ENCODE measurements around the gene WNT3A.

The WNT3A gene

GRCh38 chr1:228006786-228007048, at the start of gene WNT3A:
Gene WNT3A (plus strand): TSS chr1:228006998. CDS start chr1:228007129, 131 bp downstream.
- no peaks in the 10 kb centered on the region for H3K36me3 ChIP-seq (ENCODE audit: control insufficient read depth in 2 of 2, insufficient read depth in 1 of 2, low read length in 2 of 2)
- H3K4me1 ChIP-seq (ENCODE audit: control insufficient read depth, insufficient read depth, low read length) = peaks cover 4% of the 10 kb centered on the region
- ChIA-PET CTCF (interaction anchor here (0.5 to 1.0 kb wide), 3 partner anchors 9 to 244 kb away, joined by 3 to 6 read pairs (median 3); no protein-coding TSS in a partner anchor), POLR2A (no interaction called here)
- H3K27ac ChIP-seq (ENCODE audit: extremely low read depth, low read depth, low read length) = peak within 1 kb of the TSS; percentile 31; the same call in 1 of the 2 replicates
- TF ChIP-seq ZNF449 (tag by site-specific recombination; IDR thresholded peaks at IDR 0.05) = no peak
- TF ChIP-seq ZNF626 (tag by site-specific recombination; IDR thresholded peaks at IDR 0.05) = no peak
- TF ChIP-seq ZBTB17 (tag by site-specific recombination; IDR thresholded peaks at IDR 0.05) = no peak
- TF ChIP-seq ZNF529 (tag by site-specific recombination; IDR thresholded peaks at IDR 0.05; ENCODE audit: insufficient replicate concordance) = no peak
- TF ChIP-seq ZNF274 (IDR thresholded peaks at IDR 0.05; ENCODE audit: low read length) = no peak
- no peak for TF ChIP-seq ZNF274 (tag by site-specific recombination; IDR thresholded peaks at IDR 0.05; ENCODE audit: borderline replicate concordance)
- TF ChIP-seq ZNF362 (tag by site-specific recombination; IDR thresholded peaks at IDR 0.05) = no peak
- TF ChIP-seq TRIM28 (IDR thresholded peaks at IDR 0.05; ENCODE audit: borderline replicate concordance, low read length) = no peak
- TF ChIP-seq, protein P1, sequence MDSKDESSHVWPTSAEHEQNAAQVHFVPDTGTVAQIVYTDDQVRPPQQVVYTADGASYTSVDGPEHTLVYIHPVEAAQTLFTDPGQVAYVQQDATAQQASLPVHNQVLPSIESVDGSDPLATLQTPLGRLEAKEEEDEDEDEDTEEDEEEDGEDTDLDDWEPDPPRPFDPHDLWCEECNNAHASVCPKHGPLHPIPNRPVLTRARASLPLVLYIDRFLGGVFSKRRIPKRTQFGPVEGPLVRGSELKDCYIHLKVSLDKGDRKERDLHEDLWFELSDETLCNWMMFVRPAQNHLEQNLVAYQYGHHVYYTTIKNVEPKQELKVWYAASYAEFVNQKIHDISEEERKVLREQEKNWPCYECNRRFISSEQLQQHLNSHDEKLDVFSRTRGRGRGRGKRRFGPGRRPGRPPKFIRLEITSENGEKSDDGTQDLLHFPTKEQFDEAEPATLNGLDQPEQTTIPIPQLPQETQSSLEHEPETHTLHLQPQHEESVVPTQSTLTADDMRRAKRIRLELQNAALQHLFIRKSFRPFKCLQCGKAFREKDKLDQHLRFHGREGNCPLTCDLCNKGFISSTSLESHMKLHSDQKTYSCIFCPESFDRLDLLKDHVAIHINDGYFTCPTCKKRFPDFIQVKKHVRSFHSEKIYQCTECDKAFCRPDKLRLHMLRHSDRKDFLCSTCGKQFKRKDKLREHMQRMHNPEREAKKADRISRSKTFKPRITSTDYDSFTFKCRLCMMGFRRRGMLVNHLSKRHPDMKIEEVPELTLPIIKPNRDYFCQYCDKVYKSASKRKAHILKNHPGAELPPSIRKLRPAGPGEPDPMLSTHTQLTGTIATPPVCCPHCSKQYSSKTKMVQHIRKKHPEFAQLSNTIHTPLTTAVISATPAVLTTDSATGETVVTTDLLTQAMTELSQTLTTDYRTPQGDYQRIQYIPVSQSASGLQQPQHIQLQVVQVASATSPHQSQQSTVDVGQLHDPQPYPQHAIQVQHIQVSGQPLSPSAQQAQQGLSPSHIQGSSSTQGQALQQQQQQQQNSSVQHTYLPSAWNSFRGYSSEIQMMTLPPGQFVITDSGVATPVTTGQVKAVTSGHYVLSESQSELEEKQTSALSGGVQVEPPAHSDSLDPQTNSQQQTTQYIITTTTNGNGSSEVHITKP (tag by site-specific recombination; IDR thresholded peaks at IDR 0.05) = no peak
- no peak for TF ChIP-seq PATZ1 (tag by site-specific recombination; IDR thresholded peaks at IDR 0.05)
- no peak for TF ChIP-seq ZBTB26 (tag by site-specific recombination; optimal IDR thresholded peaks at IDR 0.05)
- no peak for TF ChIP-seq HOXC10 (CRISPR knock-in tag; IDR thresholded peaks at IDR 0.05)
- no peak for TF ChIP-seq ZNF23 (tag by site-specific recombination; IDR thresholded peaks at IDR 0.05; ENCODE audit: borderline replicate concordance)
- no peaks in the 10 kb centered on the region for H3K9me3 ChIP-seq (ENCODE audit: control insufficient read depth, insufficient read depth, low read depth, low read length)
- H3K4me3 ChIP-seq (ENCODE audit: low read depth, low read length) = peak within 1 kb of the TSS; percentile 40

DNA sequence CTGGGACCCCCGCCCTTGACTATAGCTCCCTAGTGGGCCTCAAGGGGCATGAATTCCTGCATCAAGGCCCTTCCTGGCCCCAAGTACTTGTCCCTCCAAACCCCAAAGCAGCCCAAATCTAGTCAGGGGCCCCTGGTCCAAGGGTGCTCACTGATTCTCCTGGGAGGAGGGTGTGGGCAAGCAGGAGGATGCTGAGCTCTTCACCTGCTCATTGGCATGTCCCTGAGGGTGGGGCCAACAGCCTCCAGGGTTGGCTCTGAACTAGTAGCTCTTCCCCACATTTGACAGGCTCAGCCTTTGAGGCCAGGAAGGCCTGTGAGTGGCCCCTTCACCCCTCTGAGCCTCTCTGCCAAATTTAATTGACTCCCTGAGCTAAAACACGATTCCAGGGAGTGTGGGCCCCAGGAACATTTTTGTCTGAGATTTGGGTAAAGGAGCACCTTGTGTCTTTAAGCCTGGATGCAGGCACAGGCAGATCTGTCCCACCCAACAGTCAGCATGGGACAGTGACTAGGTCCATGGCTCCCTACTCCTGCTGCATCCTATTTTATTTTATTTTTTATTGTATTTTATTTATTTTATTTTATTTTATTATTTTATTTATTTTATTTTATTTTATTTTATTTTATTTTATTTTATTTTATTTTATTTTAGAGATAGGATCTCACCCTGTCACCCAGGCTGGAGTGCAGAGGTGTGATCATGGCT, 48.0 kb upstream of the WNT3A start:
- ChIA-PET CTCF (interaction anchor here (0.6 to 1.4 kb wide), 5 partner anchors 10 to 884 kb away, joined by 3 to 7 read pairs (median 3); partner anchors contain the start of gene WNT9A), POLR2A (no interaction called here)
- Histone ChIP-seq H3K4me3 (ENCODE audit: low read depth, low read length) (no peak overlapping the region), H3K4me1 (ENCODE audit: control insufficient read depth, insufficient read depth, low read length) (no peaks in the 10 kb centered on the region), H3K27ac (ENCODE audit: extremely low read depth, low read depth, low read length) (no peak overlapping the region), H3K9me3 (ENCODE audit: control insufficient read depth, insufficient read depth, low read depth, low read length) (no peaks in the 10 kb centered on the region), H3K36me3 (ENCODE audit: control insufficient read depth in 2 of 2, insufficient read depth in 1 of 2, low read length in 2 of 2) (no peaks in the 10 kb centered on the region)
- TF ChIP-seq ZNF548 (tag by site-specific recombination; IDR thresholded peaks at IDR 0.05) (no peak), MYNN (tag by site-specific recombination; IDR thresholded peaks at IDR 0.05; ENCODE audit: borderline replicate concordance) (no peak), ZBTB8A (tag by site-specific recombination; IDR thresholded peaks at IDR 0.05) (no peak), ZNF660 (tag by site-specific recombination; IDR thresholded peaks at IDR 0.05) (no peak), ZSCAN23 (tag by site-specific recombination; IDR thresholded peaks at IDR 0.05) (no peak), GLIS2 (tag by site-specific recombination; IDR thresholded peaks at IDR 0.05) (no peak), ZNF155 (tag by site-specific recombination; IDR thresholded peaks at IDR 0.05) (no peak), BCL6B (tag by site-specific recombination; IDR thresholded peaks at IDR 0.05) (no peak), TRIM28 (IDR thresholded peaks at IDR 0.05; ENCODE audit: borderline replicate concordance, low read length) (no peak), BCL11B (tag by site-specific recombination; IDR thresholded peaks at IDR 0.05; ENCODE audit: low read depth) (no peak), PRDM1 (tag by site-specific recombination; IDR thresholded peaks at IDR 0.05) (no peak)
- TF ChIP-seq, protein P2, sequence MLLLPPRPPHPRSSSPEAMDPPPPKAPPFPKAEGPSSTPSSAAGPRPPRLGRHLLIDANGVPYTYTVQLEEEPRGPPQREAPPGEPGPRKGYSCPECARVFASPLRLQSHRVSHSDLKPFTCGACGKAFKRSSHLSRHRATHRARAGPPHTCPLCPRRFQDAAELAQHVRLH (tag by site-specific recombination; IDR thresholded peaks at IDR 0.05) = no peak
